HCT116 (cell line): ENCODE measurements around the gene UQCRQ. TPM values are rescaled to one million over a fixed set of nuclear protein-coding genes. Genes with fewer than 3 reads are reported as not detected.

Experiments used
- ATAC-seq: fragments of 200-7000 bp; cut with Tn5 transposase; 2 replicates; pipeline ENCODE4 v1.9.1; 2020; ENCODE audit warnings: mild to moderate bottlenecking, moderate library complexity
- BruUV-seq: library from RNA; stranded (reverse); fragments of 400-500 nt; replicated peaks from 2 replicates; lab custom pipeline; 2021; lab: Mats Ljungman, UMichigan
- CTCF ChIA-PET: fragments of 300-600 bp; sonication (Branson Sonifier 250); formaldehyde crosslinking; loops from one replicate; lab custom pipeline; 2021; ENCODE audit warnings: antibody characterized with exemption; lab: Charles Lee
- POLR2A ChIA-PET: fragments of 300-600, 350-600 bp; sonication (Branson Sonifier 250); formaldehyde crosslinking; loops from one replicate; lab custom pipeline; 2021; ENCODE audit warnings: antibody characterized with exemption; lab: Charles Lee
- RAD21 ChIA-PET, 2 experiments: fragments of 300-600 bp; sonication (Branson Sonifier 250); formaldehyde crosslinking; loops; one replicate each; lab custom pipeline; 2023; ENCODE audit warnings: low total read pairs in 2 of 2; ENCODE audit not compliant: uncharacterized antibody in 2 of 2, unreplicated experiment in 2 of 2, low non-redundant PET in 1 of 2; lab: Charles Lee
- DNase-seq: peaks from one replicate; pipeline ENCODE4 v3.0.0-alpha.2; 2010; ENCODE audit warnings: low read depth, low spot score
- H2AFZ ChIP-seq: fragments of 200-600 bp; shearing (Covaris generic), sonication (generic); 2 replicates; pipeline ENCODE4 v1.6.1; 2017; ENCODE audit warnings: low read depth, mixed run types, mixed read lengths, antibody characterized with exemption, low read length; ENCODE audit not compliant: poor library complexity, severe bottlenecking
- H3K27ac ChIP-seq: 2 replicates; pipeline ENCODE4 v1.5.1; 2012; ENCODE audit warnings: low read depth, low read length
- H3K27me3 ChIP-seq: fragments of 200-600 bp; sonication (generic); 2 replicates; pipeline ENCODE4 v1.6.1; 2016; ENCODE audit warnings: mixed run types, low read length, mixed read lengths; ENCODE audit not compliant: insufficient read depth
- H3K36me3 ChIP-seq, 2 experiments: fragments of 200-500 bp in 1 of 2; fragments of 200-600 bp in 1 of 2; sonication (Bioruptor generic) in 1 of 2; sonication (generic) in 1 of 2; 2 replicates each; pipeline versions ENCODE4 v1.5.1 to v1.6.1; 2014 to 2016; ENCODE audit warnings: low read length in 2 of 2, inconsistent platforms in 1 of 2, mixed read lengths in 1 of 2, mixed run types in 1 of 2; ENCODE audit not compliant: insufficient read depth in 2 of 2, control insufficient read depth in 1 of 2
- H3K4me1 ChIP-seq, 2 experiments: fragments of 200-600 bp in 1 of 2; sonication (generic) in 1 of 2; 2 replicates each; pipeline versions ENCODE4 v1.5.1 to v1.6.1; 2012 to 2017; ENCODE audit warnings: low read length in 2 of 2, inconsistent platforms in 1 of 2, mild to moderate bottlenecking in 1 of 2, mixed read lengths in 1 of 2, mixed run types in 1 of 2, moderate library complexity in 1 of 2; ENCODE audit not compliant: insufficient read depth in 2 of 2, control insufficient read depth in 1 of 2
- H3K4me2 ChIP-seq: fragments of 200-600 bp; sonication (generic); 2 replicates; pipeline ENCODE4 v1.6.1; 2017; ENCODE audit warnings: mixed run types, low read length, mixed read lengths
- H3K4me3 ChIP-seq, 2 experiments: fragments of 200-600 bp in 1 of 2; sonication (generic) in 1 of 2; replicated peaks in 1 of 2; 2 replicates each; pipeline ENCODE4 v1.5.1; 2011 to 2016; ENCODE audit warnings: low read length in 2 of 2, control low read depth in 1 of 2, low read depth in 1 of 2, mild to moderate bottlenecking in 1 of 2, mixed read lengths in 1 of 2, mixed run types in 1 of 2
- H3K79me2 ChIP-seq: fragments of 200-600 bp; sonication (generic); 2 replicates; pipeline ENCODE4 v1.6.1; 2017; ENCODE audit warnings: mild to moderate bottlenecking, mixed run types, low read length, moderate library complexity, mixed read lengths; ENCODE audit not compliant: insufficient read depth
- H3K9ac ChIP-seq: fragments of 200-600 bp; sonication (generic); 2 replicates; pipeline ENCODE4 v1.6.1; 2016; ENCODE audit warnings: low read length, mixed read lengths
- H3K9me2 ChIP-seq: fragments of 200-600 bp; sonication (generic), shearing (Covaris generic); 2 replicates; pipeline ENCODE4 v1.6.1; 2017; ENCODE audit warnings: mixed run types, mild to moderate bottlenecking, moderate library complexity; ENCODE audit not compliant: insufficient read depth
- H3K9me3 ChIP-seq, 2 experiments: fragments of 200-500 bp in 1 of 2; fragments of 200-600 bp in 1 of 2; sonication (Bioruptor generic) in 1 of 2; sonication (generic) in 1 of 2; 2 replicates each; pipeline ENCODE4 v1.6.1; 2014 to 2017; ENCODE audit warnings: low read length in 2 of 2, mixed read lengths in 2 of 2, inconsistent platforms in 1 of 2, low read depth in 1 of 2, mild to moderate bottlenecking in 1 of 2, mixed run types in 1 of 2, moderate library complexity in 1 of 2; ENCODE audit not compliant: control insufficient read depth in 1 of 2, insufficient read depth in 1 of 2
- H4K20me1 ChIP-seq: fragments of 200-600 bp; sonication (generic), shearing (Covaris generic); 2 replicates; pipeline ENCODE4 v1.6.1; 2017; ENCODE audit warnings: mixed run types, mild to moderate bottlenecking, moderate library complexity; ENCODE audit not compliant: insufficient read depth
- CBX3 ChIP-seq: IDR thresholded peaks from 2 replicates; pipeline ENCODE4 v1.6.1; 2012; ENCODE audit warnings: low read depth
- CEBPB ChIP-seq: IDR thresholded peaks from 2 replicates; pipeline ENCODE4 v1.6.1; 2012; ENCODE audit warnings: low read depth
- ELF1 ChIP-seq: IDR thresholded peaks from 2 replicates; pipeline ENCODE4 v1.6.1; 2012; ENCODE audit warnings: low read depth, borderline replicate concordance
- EZH2phosphoT487 ChIP-seq: fragments of 200-600 bp; IDR thresholded peaks from 2 replicates; pipeline ENCODE4 v1.6.1; 2018; ENCODE audit warnings: antibody characterized with exemption, borderline replicate concordance
- YY1 ChIP-seq: IDR thresholded peaks from 2 replicates; pipeline ENCODE4 v1.6.1; 2011; ENCODE audit warnings: low read length, low read depth, moderate library complexity, mild to moderate bottlenecking; ENCODE audit not compliant: insufficient replicate concordance; ENCODE audit errors: extremely low read depth
- intact Hi-C: fragments of 100-400 bp; cut with micrococcal nuclease; formaldehyde crosslinking; loops from 2 replicates; pipeline ENCODE4 v1.10.0; 2022
- total RNA-seq: library from RNA; stranded (reverse); gene quantifications from one replicate; pipeline ENCODE4 v1.2.1, GENCODE V29; 2021; ENCODE audit not compliant: unreplicated experiment
- TF ChIP-seq, protein P1 (sequence below): IDR thresholded peaks from 2 replicates; pipeline ENCODE4 v1.6.1; 2011; ENCODE audit warnings: mild to moderate bottlenecking, low read length, moderate library complexity; ENCODE audit not compliant: insufficient replicate concordance; ENCODE audit errors: extremely low read depth

The UQCRQ gene
- total RNA-seq, 1 experiment from 2014 or later, result 528 TPM

DNA sequence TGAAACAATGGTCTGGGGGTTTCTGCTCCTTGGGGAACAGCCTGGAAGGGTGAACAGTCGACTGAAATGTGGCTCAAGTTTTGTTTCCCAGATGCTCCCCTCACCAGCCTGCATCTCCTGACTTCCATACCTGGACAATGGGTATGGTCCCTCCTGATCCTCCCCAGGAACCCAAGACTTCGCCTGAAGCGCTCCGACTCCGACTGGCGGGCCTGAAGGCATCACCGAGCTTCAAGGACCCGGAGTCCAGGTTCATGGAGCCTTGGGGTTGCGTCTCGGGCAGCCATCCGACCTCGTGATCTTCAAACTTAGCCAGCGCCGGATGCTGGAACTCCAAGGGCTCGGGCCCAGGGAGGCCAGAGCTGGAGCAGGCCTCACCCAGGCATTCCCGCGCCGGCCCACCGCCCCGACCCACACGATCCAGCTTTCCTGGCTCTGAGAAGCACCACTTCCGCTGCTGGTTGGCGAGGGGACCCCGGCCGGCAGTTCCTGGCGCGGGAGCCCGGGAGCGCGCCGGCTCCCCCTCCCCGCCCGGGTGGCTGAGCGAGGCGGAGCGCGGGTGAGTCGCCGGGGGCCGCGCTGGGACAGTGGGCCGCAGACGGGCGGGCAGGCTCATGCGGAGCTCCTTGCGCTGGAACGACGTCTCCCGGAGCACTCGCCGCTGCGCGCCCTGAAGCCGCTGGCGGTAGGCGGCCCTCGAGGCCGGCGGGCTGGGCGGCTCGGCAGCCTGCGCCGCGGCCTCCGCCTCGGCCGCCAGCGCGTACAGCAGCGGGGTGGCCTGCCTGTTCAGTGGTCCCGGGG, 41.2 kb upstream of the UQCRQ start:
- CTCF ChIA-PET, result no interaction called here
- POLR2A ChIA-PET, result no interaction called here
- H3K79me2 ChIP-seq, result peaks cover 6% of the 10 kb centered on the region; the same call in 1 of the 2 replicates
- RAD21 ChIA-PET, result no interaction called here
- DNase-seq, result no peak
- H3K4me1 ChIP-seq, result peaks cover 7 to 17% of the 10 kb centered on the region in 2 experiments; a peak in 3 of 4 replicates
- H3K9me3 ChIP-seq, result no peaks in the 10 kb centered on the region
- H3K9ac ChIP-seq, result no peak overlapping the region
- no peaks in the 10 kb centered on the region for H4K20me1 ChIP-seq
- H3K4me3 ChIP-seq, result no peak overlapping the region
- no peaks in the 10 kb centered on the region for H3K27me3 ChIP-seq
- no peak overlapping the region for H3K27ac ChIP-seq
- BruUV-seq, result no TSS peak
- TF ChIP-seq YY1, result no peak
- TF ChIP-seq, protein P1, sequence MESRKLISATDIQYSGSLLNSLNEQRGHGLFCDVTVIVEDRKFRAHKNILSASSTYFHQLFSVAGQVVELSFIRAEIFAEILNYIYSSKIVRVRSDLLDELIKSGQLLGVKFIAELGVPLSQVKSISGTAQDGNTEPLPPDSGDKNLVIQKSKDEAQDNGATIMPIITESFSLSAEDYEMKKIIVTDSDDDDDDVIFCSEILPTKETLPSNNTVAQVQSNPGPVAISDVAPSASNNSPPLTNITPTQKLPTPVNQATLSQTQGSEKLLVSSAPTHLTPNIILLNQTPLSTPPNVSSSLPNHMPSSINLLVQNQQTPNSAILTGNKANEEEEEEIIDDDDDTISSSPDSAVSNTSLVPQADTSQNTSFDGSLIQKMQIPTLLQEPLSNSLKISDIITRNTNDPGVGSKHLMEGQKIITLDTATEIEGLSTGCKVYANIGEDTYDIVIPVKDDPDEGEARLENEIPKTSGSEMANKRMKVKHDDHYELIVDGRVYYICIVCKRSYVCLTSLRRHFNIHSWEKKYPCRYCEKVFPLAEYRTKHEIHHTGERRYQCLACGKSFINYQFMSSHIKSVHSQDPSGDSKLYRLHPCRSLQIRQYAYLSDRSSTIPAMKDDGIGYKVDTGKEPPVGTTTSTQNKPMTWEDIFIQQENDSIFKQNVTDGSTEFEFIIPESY, result no peak
- no peak for TF ChIP-seq CBX3
- no peak overlapping the region for H2AFZ ChIP-seq
- H3K4me2 ChIP-seq, result no peak overlapping the region
- no peaks in the 10 kb centered on the region for H3K36me3 ChIP-seq
- intact Hi-C loops, result no loop called here
- H3K9me2 ChIP-seq, result no peaks in the 10 kb centered on the region
- no peak for ATAC-seq

DNA sequence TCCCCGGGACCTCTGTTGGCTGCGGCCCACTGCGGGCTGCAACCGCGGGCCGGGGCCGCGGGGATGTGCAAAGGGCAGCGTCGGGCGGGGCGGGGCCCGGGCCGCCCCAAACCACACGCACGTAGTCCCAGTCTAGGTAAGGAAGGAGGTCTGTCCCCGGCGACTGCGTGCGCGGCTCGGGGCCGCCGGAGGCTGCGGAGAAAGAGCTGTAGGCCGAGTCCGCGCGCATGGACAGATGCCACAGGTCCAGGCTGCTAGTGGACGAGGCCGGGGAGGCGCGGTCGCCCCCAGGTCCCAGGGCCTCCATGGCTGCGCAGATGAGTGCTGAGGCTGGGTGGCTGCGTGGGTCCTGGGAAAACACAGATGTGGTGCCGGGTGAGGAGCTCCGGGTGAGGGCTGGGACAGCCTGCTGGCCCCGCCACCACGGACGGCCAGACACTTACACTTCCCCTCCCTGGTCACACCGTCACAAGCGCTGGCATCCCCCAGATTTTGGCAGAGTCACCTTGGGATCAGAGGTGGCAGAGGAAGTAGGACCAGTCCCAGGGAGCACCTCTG, 40.5 kb upstream of the UQCRQ start:
- Histone ChIP-seq H3K4me3 (no peak overlapping the region), H3K27me3 (no peaks in the 10 kb centered on the region), H3K36me3 (no peaks in the 10 kb centered on the region), H3K79me2 (peaks cover 6% of the 10 kb centered on the region; the same call in 1 of the 2 replicates), H2AFZ (no peak overlapping the region), H3K4me2 (no peak overlapping the region), H3K27ac (no peak overlapping the region), H3K9me3 (no peaks in the 10 kb centered on the region), H3K9ac (no peak overlapping the region), H4K20me1 (no peaks in the 10 kb centered on the region), H3K9me2 (no peaks in the 10 kb centered on the region), H3K4me1 (peaks cover 9 to 14% of the 10 kb centered on the region in 2 experiments; a peak in 3 of 4 replicates)
- DNase-seq (no peak), ATAC-seq (no peak)
- POLR2A ChIA-PET, result no interaction called here
- RAD21 ChIA-PET, result no interaction called here
- CTCF ChIA-PET, result no interaction called here
- intact Hi-C loops, result no loop called here
- BruUV-seq, result no TSS peak
- TF ChIP-seq EZH2phosphoT487 (no peak), CEBPB (no peak), ELF1 (no peak)
